Cardiac fibroblast (primary cell): ENCODE results near the gene NLRP1.

Experiments used
- DNase-seq, 2 donors: peaks; one replicate each; pipeline versions ENCODE4 v3.0.0 to v3.0.0-alpha.2; 2010; ENCODE audit warnings: low read depth in 2 of 2
- H3K4me3 ChIP-seq, 2 donors: replicated peaks in 1 of 2; 1 replicate in 1 of 2; 2 replicates in 1 of 2; pipeline ENCODE4 v1.5.1; 2011; ENCODE audit warnings: low read depth in 2 of 2, low read length in 2 of 2, mild to moderate bottlenecking in 2 of 2, moderate library complexity in 1 of 2
- CTCF ChIP-seq: IDR thresholded peaks from one replicate; pipeline ENCODE4 v1.5.1; 2011; ENCODE audit warnings: low read depth, mild to moderate bottlenecking, low read length, inconsistent platforms

Gene NLRP1

GRCh38 chr17:5621729-5622128 lies 37.4 kb upstream of the NLRP1 start:
- no peak for TF ChIP-seq CTCF
- H3K4me3 ChIP-seq, result no peak overlapping the region
- no peak for DNase-seq

- no peak for DNase-seq
- no peak overlapping the region for H3K4me3 ChIP-seq
- TF ChIP-seq CTCF, result no peak
These were observed 36.7 kb upstream of the NLRP1 start for GRCh38 chr17:5621026-5621425.

GRCh38 chr17:5619088-5619740 lies 34.9 kb upstream of the NLRP1 start:
- no peak for DNase-seq
- TF ChIP-seq CTCF, result no peak
- no peak overlapping the region for H3K4me3 ChIP-seq

GRCh38 chr17:5618476-5618875 lies 34.2 kb upstream of the NLRP1 start:
- TF ChIP-seq CTCF, result no peak
- no peak for DNase-seq
- no peak overlapping the region for H3K4me3 ChIP-seq

GRCh38 chr17:5615476-5615875 lies 31.2 kb upstream of the NLRP1 start:
- H3K4me3 ChIP-seq, result no peak overlapping the region
- TF ChIP-seq CTCF, result no peak
- no peak for DNase-seq

- no peak for TF ChIP-seq CTCF
- DNase-seq, result no peak
- no peak overlapping the region for H3K4me3 ChIP-seq
These were observed 26.6 kb upstream of the NLRP1 start for GRCh38 chr17:5610956-5611355.
